NCI-H510A treated with DMSO at 0.1 percent for 48 hours (cell line): ENCODE results near the gene MPHOSPH9.
"Not testable (repeated sequence)": the region's sequence is repeated elsewhere in the genome, so short reads cannot be mapped to it uniquely, and the experiment has no call there.

Source experiments
- DNase-seq: peaks from one replicate; lab custom pipeline; 2025; lab: John Stamatoyannopoulos, UW

Gene MPHOSPH9

GRCh38 chr12:123225443-123225842 is 7.5 kb downstream of the MPHOSPH9 start:
- DNase-seq, result no peak

GRCh38 chr12:123223241-123223668 is 9.7 kb downstream of the MPHOSPH9 start:
- DNase-seq, result no peak

- DNase-seq, result not testable (repeated sequence)
Measured at GRCh38 chr12:123207815-123208214, 25.1 kb downstream of the MPHOSPH9 start.

GRCh38 chr12:123206794-123207193 is 26.1 kb downstream of the MPHOSPH9 start:
- DNase-seq, result not testable (repeated sequence)

- DNase-seq, result no peak
Measured at GRCh38 chr12:123200414-123200813, 32.5 kb downstream of the MPHOSPH9 start.

GRCh38 chr12:123199936-123200335 is 33.0 kb downstream of the MPHOSPH9 start:
- DNase-seq, result no peak

GRCh38 chr12:123187637-123188036 is 45.3 kb downstream of the MPHOSPH9 start:
- DNase-seq, result no peak

- DNase-seq, result no peak
Measured at GRCh38 chr12:123180171-123180570, 52.8 kb downstream of the MPHOSPH9 start.

GRCh38 chr12:123171967-123172366 is 61.0 kb downstream of the MPHOSPH9 start:
- DNase-seq, result peak; percentile 83

- no peak for DNase-seq
Measured at GRCh38 chr12:123167329-123167728, 65.6 kb downstream of the MPHOSPH9 start.

GRCh38 chr12:123165537-123165936 is 67.4 kb downstream of the MPHOSPH9 start:
- peak; percentile 71 for DNase-seq

- no peak for DNase-seq
Measured at GRCh38 chr12:123164710-123165261, 68.2 kb downstream of the MPHOSPH9 start.

GRCh38 chr12:123164222-123164621 is 68.7 kb downstream of the MPHOSPH9 start:
- no peak for DNase-seq

- DNase-seq, result peak; percentile 76
Measured at GRCh38 chr12:123163227-123163626, 69.7 kb downstream of the MPHOSPH9 start.

- no peak for DNase-seq
Measured at GRCh38 chr12:123160801-123161487, 72.0 kb downstream of the MPHOSPH9 start.

- DNase-seq, result peak; percentile 31
Measured at GRCh38 chr12:123153906-123154305, 79.0 kb downstream of the MPHOSPH9 start.

- DNase-seq, result peak; percentile 22
Measured at GRCh38 chr12:123152833-123153232, 80.1 kb downstream of the MPHOSPH9 start.

- peak; percentile 39 for DNase-seq
Measured at GRCh38 chr12:123151457-123152454, 81.2 kb downstream of the MPHOSPH9 start.

GRCh38 chr12:123150744-123151456 is 82.0 kb downstream of the MPHOSPH9 start, which contains the start of gene PITPNM2:
Gene PITPNM2 (minus strand): TSS chr12:123151090. CDS start chr12:123034590, 116,500 bp downstream.
- peak; percentile 40 for DNase-seq

GRCh38 chr12:123150275-123150743 is 82.6 kb downstream of the MPHOSPH9 start:
- DNase-seq, result peak; percentile 28

- DNase-seq, result no peak
Measured at GRCh38 chr12:123149501-123150274, 83.3 kb downstream of the MPHOSPH9 start.
